ENCODE results near the gene BRSK1. TPM values are rescaled to one million over a fixed set of nuclear protein-coding genes. Genes with fewer than 3 reads are reported as not detected.

The BRSK1 gene
- total and polyA plus RNA-seq, 2 of the 8 experiments (the other 6 are each of a cell fraction or from before 2014, with no cell fraction given), result 27.6 to 32.7 TPM

DNA sequence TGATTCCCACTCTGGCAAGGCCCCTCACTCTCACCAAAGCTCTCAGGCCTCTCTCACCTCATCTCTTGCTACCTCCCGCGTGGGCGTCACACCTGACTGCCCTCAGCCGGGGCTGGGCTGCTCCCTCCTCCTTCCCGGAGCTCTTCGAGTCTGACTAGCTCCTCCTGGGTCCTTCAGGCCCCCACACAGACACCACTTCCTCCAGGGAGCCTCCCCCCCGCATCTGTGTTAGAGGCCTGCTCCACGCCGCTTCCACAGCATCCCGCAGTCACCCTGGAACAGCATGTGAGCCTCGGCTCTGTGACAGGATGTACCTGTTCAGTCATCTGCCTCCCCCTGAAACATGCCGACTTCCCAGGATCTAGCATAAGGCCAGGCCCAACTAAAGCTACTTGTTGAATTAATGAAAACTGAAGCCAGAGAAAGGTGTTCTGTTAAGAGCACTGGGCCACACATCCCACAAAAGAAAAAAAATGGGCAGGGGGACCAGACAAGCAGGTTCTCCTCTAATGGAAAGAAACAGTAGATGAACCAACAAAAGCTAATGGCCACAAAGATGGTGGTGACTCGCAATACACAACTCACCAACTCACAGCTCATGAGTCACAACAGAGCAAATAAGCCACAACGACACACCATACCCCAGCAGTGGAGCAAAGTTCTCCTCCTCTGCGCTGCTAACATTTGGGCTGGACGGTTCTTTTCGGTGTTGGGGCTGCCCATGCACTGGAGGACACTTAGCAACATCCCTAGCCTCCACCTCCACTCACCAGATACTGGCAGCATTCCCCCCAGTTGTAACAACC lies 28.0 kb upstream of the BRSK1 start:
- H3K4me3 ChIP-seq (ENCODE audit: extremely low read depth in 1 of 4, insufficient read depth in 2 of 4, low read depth in 3 of 4, low read length in 4 of 4), result no peak overlapping the region
- H2BK120ac ChIP-seq (replicated peaks; ENCODE audit: low read depth, low read length), result no peak overlapping the region
- 89% methylated on average over 17 of the region's 17 CpGs; no CpG with 5 or more reads in 1 of the 2 experiments for WGBS, 2 experiments (ENCODE audit: extremely low coverage in 1 of 2, insufficient coverage in 1 of 2, insufficient read length in 1 of 2, insufficient replicate concordance in 2 of 2, low coverage in 1 of 2, low lambda C conversion rate in 2 of 2, missing lambda C conversion rate in 1 of 2)
- no peak overlapping the region for H2BK20ac ChIP-seq (ENCODE audit: low read length)
- H3K18ac ChIP-seq (ENCODE audit: extremely low read depth, low read length), result no peak overlapping the region
- 0 out of 2 replicates have a peak overlapping the region, but pooled peaks have one; percentile 19 for H2AK5ac ChIP-seq (ENCODE audit: low read depth, low read length)
- DNase-seq (ENCODE audit: low read depth in 1 of 2, low spot score in 2 of 2) (no peak), FAIRE-seq (no peak)
- no peak overlapping the region; the same call in 1 of the 2 replicates for H4K8ac ChIP-seq (ENCODE audit: extremely low read depth, insufficient read depth, low read length)
- H2AFZ ChIP-seq (ENCODE audit: low read length), result no peak overlapping the region
- peaks cover 25% of the 10 kb centered on the region for H3K79me1 ChIP-seq (ENCODE audit: low read depth, low read length)
- no peak overlapping the region for H2BK5ac ChIP-seq (ENCODE audit: low read depth, low read length)
- H3K4me2 ChIP-seq (ENCODE audit: insufficient read depth in 1 of 2, low read depth in 2 of 2, low read length in 2 of 2), result peak overlapping the region in 1 of 2 experiments; percentile 84; a peak in 1 of 4 replicates
- POLR2A ChIA-PET (ENCODE audit: partially characterized antibody), result interaction anchor here (0.9 to 5.0 kb wide), 5 partner anchors 12 to 151 kb away, joined by 3 to 23 read pairs (median 4); partner anchors contain the start of genes HSPBP1 and UBE2S
- no peaks in the 10 kb centered on the region for H3K9me3 ChIP-seq (ENCODE audit: insufficient read depth in 2 of 2, low read depth in 1 of 2, low read length in 1 of 2)
- H3K27ac ChIP-seq (ENCODE audit: low read depth, low read length), result no peak overlapping the region
- CTCF ChIA-PET (ENCODE audit: partially characterized antibody), result interaction anchor here (0.9 to 4.7 kb wide), 13 partner anchors 8 to 210 kb away, joined by 3 to 32 read pairs (median 4); partner anchors contain the start of genes DNAAF3 and HSPBP1
- H3K23me2 ChIP-seq (ENCODE audit: low read depth, low read length), result peaks cover 13% of the 10 kb centered on the region; the same call in 1 of the 2 replicates
- H3K79me2 ChIP-seq (ENCODE audit: control insufficient read depth in 1 of 2, insufficient read depth in 2 of 2, low read length in 2 of 2), result peaks cover 12 to 77% of the 10 kb centered on the region in 2 experiments
- no peak overlapping the region for H2BK12ac ChIP-seq (ENCODE audit: low read depth, low read length)
- H2BK15ac ChIP-seq (ENCODE audit: low read length), result no peak overlapping the region
- H3K4me1 ChIP-seq (replicated peaks in 1 of 4; ENCODE audit: control insufficient read depth in 3 of 4, insufficient read depth in 4 of 4, low read length in 3 of 4), result peaks cover 4 to 25% (median 16%) of the 10 kb centered on the region in 4 experiments; a peak in 6 of 7 replicates
- H4K91ac ChIP-seq (replicated peaks; ENCODE audit: insufficient read length, low read length), result no peak overlapping the region
- no peak overlapping the region for H3K23ac ChIP-seq (ENCODE audit: insufficient read length)
- no peak overlapping the region for H3K4ac ChIP-seq (replicated peaks; ENCODE audit: insufficient read length, low read depth, low read length)
- no peaks in the 10 kb centered on the region for H3K36me3 ChIP-seq (ENCODE audit: control insufficient read depth in 2 of 4, insufficient read depth in 4 of 4, low read length in 3 of 4)
- H3K27me3 ChIP-seq (replicated peaks in 1 of 4; ENCODE audit: control insufficient read depth in 3 of 4, extremely low read depth in 1 of 4, insufficient read depth in 3 of 4, low read length in 3 of 4), result no peaks in the 10 kb centered on the region
- peaks cover 31 to 44% of the 10 kb centered on the region in 2 experiments for H4K20me1 ChIP-seq (replicated peaks in 1 of 2; ENCODE audit: control insufficient read depth in 1 of 2, insufficient read depth in 2 of 2, low read length in 2 of 2)
- H4K5ac ChIP-seq (ENCODE audit: insufficient read length, low read depth, low read length), result no peak overlapping the region
- no peak overlapping the region for H3K56ac ChIP-seq (replicated peaks; ENCODE audit: insufficient read length, low read depth, low read length)
- no peak overlapping the region for H3K14ac ChIP-seq (ENCODE audit: insufficient read length)
- H3K9ac ChIP-seq (replicated peaks in 1 of 4; ENCODE audit: extremely low read depth in 1 of 4, low read depth in 3 of 4, low read length in 3 of 4), result no peak overlapping the region
- TF ChIP-seq, protein P1, sequence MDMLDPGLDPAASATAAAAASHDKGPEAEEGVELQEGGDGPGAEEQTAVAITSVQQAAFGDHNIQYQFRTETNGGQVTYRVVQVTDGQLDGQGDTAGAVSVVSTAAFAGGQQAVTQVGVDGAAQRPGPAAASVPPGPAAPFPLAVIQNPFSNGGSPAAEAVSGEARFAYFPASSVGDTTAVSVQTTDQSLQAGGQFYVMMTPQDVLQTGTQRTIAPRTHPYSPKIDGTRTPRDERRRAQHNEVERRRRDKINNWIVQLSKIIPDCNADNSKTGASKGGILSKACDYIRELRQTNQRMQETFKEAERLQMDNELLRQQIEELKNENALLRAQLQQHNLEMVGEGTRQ (IDR thresholded peaks at IDR 0.05; ENCODE audit: low read length), result no peak
- TF ChIP-seq BRCA1 (IDR thresholded peaks at IDR 0.05; ENCODE audit: low read depth, low read length), result no peak
- TF ChIP-seq, protein P2, sequence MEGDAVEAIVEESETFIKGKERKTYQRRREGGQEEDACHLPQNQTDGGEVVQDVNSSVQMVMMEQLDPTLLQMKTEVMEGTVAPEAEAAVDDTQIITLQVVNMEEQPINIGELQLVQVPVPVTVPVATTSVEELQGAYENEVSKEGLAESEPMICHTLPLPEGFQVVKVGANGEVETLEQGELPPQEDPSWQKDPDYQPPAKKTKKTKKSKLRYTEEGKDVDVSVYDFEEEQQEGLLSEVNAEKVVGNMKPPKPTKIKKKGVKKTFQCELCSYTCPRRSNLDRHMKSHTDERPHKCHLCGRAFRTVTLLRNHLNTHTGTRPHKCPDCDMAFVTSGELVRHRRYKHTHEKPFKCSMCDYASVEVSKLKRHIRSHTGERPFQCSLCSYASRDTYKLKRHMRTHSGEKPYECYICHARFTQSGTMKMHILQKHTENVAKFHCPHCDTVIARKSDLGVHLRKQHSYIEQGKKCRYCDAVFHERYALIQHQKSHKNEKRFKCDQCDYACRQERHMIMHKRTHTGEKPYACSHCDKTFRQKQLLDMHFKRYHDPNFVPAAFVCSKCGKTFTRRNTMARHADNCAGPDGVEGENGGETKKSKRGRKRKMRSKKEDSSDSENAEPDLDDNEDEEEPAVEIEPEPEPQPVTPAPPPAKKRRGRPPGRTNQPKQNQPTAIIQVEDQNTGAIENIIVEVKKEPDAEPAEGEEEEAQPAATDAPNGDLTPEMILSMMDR (IDR thresholded peaks at IDR 0.05; ENCODE audit: control extremely low read depth in 1 of 3, insufficient read depth in 1 of 3, low read depth in 1 of 3, low read length in 3 of 3), result no peak
- TF ChIP-seq RFX5 (IDR thresholded peaks at IDR 0.05; ENCODE audit: borderline replicate concordance, low read depth, low read length), result no peak
- no peak for TF ChIP-seq SAP30 (IDR thresholded peaks at IDR 0.05; ENCODE audit: insufficient read depth, insufficient replicate concordance, low read length)
- no peak for TF ChIP-seq JUN (IDR thresholded peaks at IDR 0.05; ENCODE audit: low read depth, low read length)
- no peak for TF ChIP-seq POLR2AphosphoS5 (IDR thresholded peaks at IDR 0.05; ENCODE audit: low read depth, low read length)
- no peak for TF ChIP-seq CHD2 (IDR thresholded peaks at IDR 0.05; ENCODE audit: low read length)
